Measurements from ENCODE around the gene NCAM1. TPM values are rescaled to one million over a fixed set of nuclear protein-coding genes. Genes with fewer than 3 reads are reported as not detected.

The NCAM1 gene
- total and polyA plus RNA-seq, 2 donors (not counting 1 experiment from before 2014, with no cell fraction given): 0.17 to 2.6 TPM

- H4K20me1 ChIP-seq (ENCODE audit: control insufficient read depth, extremely low read depth, insufficient read depth, low read length): no peaks in the 10 kb centered on the region
- no peaks in the 10 kb centered on the region for H3K9me3 ChIP-seq (ENCODE audit: control insufficient read depth, insufficient read depth, low read depth, low read length)
- H3K27ac ChIP-seq (ENCODE audit: insufficient read depth, low read length): no peak overlapping the region
- TF ChIP-seq EZH2 (IDR thresholded peaks at IDR 0.05; ENCODE audit: low read length, missing control alignments) (no peak), CTCF (conservative IDR thresholded peaks at IDR 0.05 in 1 of 2, IDR thresholded peaks at IDR 0.05 in 1 of 2; ENCODE audit: low read depth in 1 of 2, low read length in 2 of 2) (no peak)
- H3K4me2 ChIP-seq (ENCODE audit: extremely low read depth, insufficient read depth, low read length): no peak overlapping the region
- no peaks in the 10 kb centered on the region for H3K79me2 ChIP-seq (ENCODE audit: control insufficient read depth, insufficient read depth, low read length)
- H2AFZ ChIP-seq (ENCODE audit: low read length): no peak overlapping the region
- H3K9ac ChIP-seq (ENCODE audit: insufficient read depth, low read length): no peak overlapping the region
- no peak for DNase-seq (ENCODE audit: low read depth in 2 of 2)
- H3K4me3 ChIP-seq (replicated peaks in 1 of 4; ENCODE audit: control extremely low read depth in 1 of 4, insufficient read depth in 1 of 4, low read depth in 3 of 4, low read length in 4 of 4): no peak overlapping the region
- no peaks in the 10 kb centered on the region for H3K27me3 ChIP-seq (ENCODE audit: control insufficient read depth, insufficient read depth, low read length)
- no peaks in the 10 kb centered on the region for H3K36me3 ChIP-seq (ENCODE audit: control insufficient read depth, insufficient read depth, low read length)
- H3K4me1 ChIP-seq (ENCODE audit: control insufficient read depth, extremely low read depth, insufficient read depth, low read length): no peaks in the 10 kb centered on the region
Measured at GRCh38 chr11:113043698-113044097, 82.5 kb downstream of the NCAM1 start.

- no peaks in the 10 kb centered on the region for H3K4me1 ChIP-seq (ENCODE audit: control insufficient read depth, extremely low read depth, insufficient read depth, low read length)
- H3K4me2 ChIP-seq (ENCODE audit: extremely low read depth, insufficient read depth, low read length): no peak overlapping the region
- H2AFZ ChIP-seq (ENCODE audit: low read length): no peak overlapping the region
- H3K27ac ChIP-seq (ENCODE audit: insufficient read depth, low read length): no peak overlapping the region
- no peaks in the 10 kb centered on the region for H3K9me3 ChIP-seq (ENCODE audit: control insufficient read depth, insufficient read depth, low read depth, low read length)
- DNase-seq (ENCODE audit: low read depth in 2 of 2): no peak
- no peaks in the 10 kb centered on the region for H3K36me3 ChIP-seq (ENCODE audit: control insufficient read depth, insufficient read depth, low read length)
- no peaks in the 10 kb centered on the region for H4K20me1 ChIP-seq (ENCODE audit: control insufficient read depth, extremely low read depth, insufficient read depth, low read length)
- TF ChIP-seq CTCF (conservative IDR thresholded peaks at IDR 0.05 in 1 of 2, IDR thresholded peaks at IDR 0.05 in 1 of 2; ENCODE audit: low read depth in 1 of 2, low read length in 2 of 2) (no peak), EZH2 (IDR thresholded peaks at IDR 0.05; ENCODE audit: low read length, missing control alignments) (no peak)
- no peaks in the 10 kb centered on the region for H3K79me2 ChIP-seq (ENCODE audit: control insufficient read depth, insufficient read depth, low read length)
- no peak overlapping the region for H3K4me3 ChIP-seq (replicated peaks in 1 of 4; ENCODE audit: control extremely low read depth in 1 of 4, insufficient read depth in 1 of 4, low read depth in 3 of 4, low read length in 4 of 4)
- H3K9ac ChIP-seq (ENCODE audit: insufficient read depth, low read length): no peak overlapping the region
- no peaks in the 10 kb centered on the region for H3K27me3 ChIP-seq (ENCODE audit: control insufficient read depth, insufficient read depth, low read length)
Measured at GRCh38 chr11:113045146-113045545, 83.9 kb downstream of the NCAM1 start.

- Histone ChIP-seq H4K20me1 (ENCODE audit: control insufficient read depth, extremely low read depth, insufficient read depth, low read length) (no peaks in the 10 kb centered on the region), H3K4me2 (ENCODE audit: extremely low read depth, insufficient read depth, low read length) (no peak overlapping the region), H3K27ac (ENCODE audit: insufficient read depth, low read length) (no peak overlapping the region), H3K4me1 (ENCODE audit: control insufficient read depth, extremely low read depth, insufficient read depth, low read length) (no peaks in the 10 kb centered on the region), H3K9ac (ENCODE audit: insufficient read depth, low read length) (no peak overlapping the region), H3K27me3 (ENCODE audit: control insufficient read depth, insufficient read depth, low read length) (no peaks in the 10 kb centered on the region), H2AFZ (ENCODE audit: low read length) (no peak overlapping the region), H3K4me3 (replicated peaks in 1 of 4; ENCODE audit: control extremely low read depth in 1 of 4, insufficient read depth in 1 of 4, low read depth in 3 of 4, low read length in 4 of 4) (no peak overlapping the region), H3K36me3 (ENCODE audit: control insufficient read depth, insufficient read depth, low read length) (no peaks in the 10 kb centered on the region), H3K9me3 (ENCODE audit: control insufficient read depth, insufficient read depth, low read depth, low read length) (no peaks in the 10 kb centered on the region), H3K79me2 (ENCODE audit: control insufficient read depth, insufficient read depth, low read length) (no peaks in the 10 kb centered on the region)
- no peak for TF ChIP-seq EZH2 (IDR thresholded peaks at IDR 0.05; ENCODE audit: low read length, missing control alignments)
- no peak for TF ChIP-seq CTCF (conservative IDR thresholded peaks at IDR 0.05 in 1 of 2, IDR thresholded peaks at IDR 0.05 in 1 of 2; ENCODE audit: low read depth in 1 of 2, low read length in 2 of 2)
- DNase-seq (ENCODE audit: low read depth in 2 of 2): no peak
Measured at GRCh38 chr11:113046866-113047265, 85.6 kb downstream of the NCAM1 start.

All from fibroblast of lung (primary cell).